PC-3 (cell line): ENCODE results near the gene TRIM75.

Experiments used
- CTCF ChIP-seq: fragments of 300-600 bp; sonication (generic); conservative IDR thresholded peaks from 2 replicates; pipeline ENCODE4 v1.5.1; 2017; ENCODE audit warnings: antibody characterized with exemption, low read depth, mild to moderate bottlenecking, low read length
- EZH2 ChIP-seq: fragments of 300-600 bp; sonication (generic); IDR thresholded peaks from one replicate; pipeline ENCODE4 v1.6.1; 2017; ENCODE audit warnings: antibody characterized with exemption, mild to moderate bottlenecking, low read length; ENCODE audit not compliant: unreplicated experiment
- EZH2phosphoT487 ChIP-seq: fragments of 300-600 bp; sonication (generic); IDR thresholded peaks from 2 replicates; pipeline ENCODE4 v1.6.1; 2018; ENCODE audit warnings: mild to moderate bottlenecking, antibody characterized with exemption, low read length, borderline replicate concordance

- TF ChIP-seq CTCF (no peak), EZH2 (no peak), EZH2phosphoT487 (no peak)
These were observed 42.3 kb upstream of the TRIM75 start for GRCh38 chr4:165011403-165011802.
